Measurements from ENCODE around the gene IQCE. TPM values are rescaled to one million over a fixed set of nuclear protein-coding genes. Genes with fewer than 3 reads are reported as not detected.

IQCE gene
- polyA plus RNA-seq, 3 donors: 1.8 to 8.4 (median 3.0) TPM

GRCh38 chr7:2635810-2636701, 77.3 kb downstream of the IQCE start:
- Histone ChIP-seq H3K36me3 (replicated peaks in 1 of 2; ENCODE audit: control insufficient read depth in 1 of 2, insufficient read depth in 2 of 2, low read length in 2 of 2) (peaks cover 3 to 14% of the 10 kb centered on the region in 2 donors), H3K9ac (ENCODE audit: insufficient read depth, low read length, poor library complexity, severe bottlenecking) (peak overlapping the region; percentile 66), H3K9me3 (replicated peaks in 1 of 2; ENCODE audit: control insufficient read depth in 1 of 2, insufficient read depth in 1 of 2, low read length in 2 of 2) (no peaks in the 10 kb centered on the region), H3K4me2 (replicated peaks; ENCODE audit: extremely low read depth, low read length, poor library complexity, severe bottlenecking) (peak overlapping the region; percentile 91), H3K27me3 (ENCODE audit: control insufficient read depth in 2 of 2, insufficient read depth in 2 of 2, low read length in 2 of 2) (no peaks in the 10 kb centered on the region), H3K27ac (ENCODE audit: low read depth in 1 of 2, low read length in 2 of 2) (peak overlapping the region; percentile 92 to 95), H3K79me2 (ENCODE audit: insufficient read depth, low read length) (peaks cover 92% of the 10 kb centered on the region), H2AFZ (ENCODE audit: insufficient read depth, low read depth, low read length, poor library complexity, severe bottlenecking) (no peak overlapping the region), H3K4me1 (ENCODE audit: control insufficient read depth in 1 of 2, insufficient read depth in 2 of 2, low read length in 2 of 2) (peaks cover 80 to 82% of the 10 kb centered on the region in 2 donors), H3K4me3 (replicated peaks in 1 of 3; ENCODE audit: low read depth in 2 of 3, low read length in 3 of 3) (peak overlapping the region in 1 of 3 experiments; percentile 96), H4K20me1 (ENCODE audit: insufficient read depth, low read length) (peaks cover 56% of the 10 kb centered on the region)
- H3K27me3 Mint-ChIP-seq (ENCODE audit: low read depth in 3 of 3): peaks cover 0 to 4% (median 0%) of the 10 kb centered on the region in 3 donors
- peaks cover 58% of the 10 kb centered on the region for H3K4me1 Mint-ChIP-seq
- peak overlapping the region; percentile 78 to 96 (median 95) for H3K27ac Mint-ChIP-seq
- peaks cover 0 to 5% (median 0%) of the 10 kb centered on the region in 7 donors for H3K9me3 Mint-ChIP-seq
- TF ChIP-seq CTCF (IDR thresholded peaks at IDR 0.05): no peak
- peaks cover 26 to 34% of the 10 kb centered on the region in 2 donors for H3K36me3 Mint-ChIP-seq
- intact Hi-C loops (cut with micrococcal nuclease): no loop called here
- 75% methylated on average over 16 of the region's 22 CpGs for WGBS (ENCODE audit: insufficient coverage)
- DNase-seq: no peak
- peak overlapping the region; percentile 56 to 62 for H3K4me3 Mint-ChIP-seq

- intact Hi-C loops (cut with micrococcal nuclease): no loop called here
These were observed 78.3 kb downstream of the IQCE start for GRCh38 chr7:2637066-2637471.

More at GRCh38 chr7:2637066-2637471, 78.3 kb downstream of the IQCE start:
- H3K4me3 ChIP-seq (replicated peaks in 1 of 3; ENCODE audit: low read depth in 2 of 3, low read length in 3 of 3): peak overlapping the region in 1 of 3 experiments; percentile 96
- H3K27ac ChIP-seq (ENCODE audit: low read depth in 1 of 2, low read length in 2 of 2): peak overlapping the region; percentile 92 to 95
- peaks cover 65% of the 10 kb centered on the region for H3K4me1 Mint-ChIP-seq
- H3K4me1 ChIP-seq (ENCODE audit: control insufficient read depth in 1 of 2, insufficient read depth in 2 of 2, low read length in 2 of 2): peaks cover 86 to 88% of the 10 kb centered on the region in 2 donors
- H3K9me3 ChIP-seq (replicated peaks in 1 of 2; ENCODE audit: control insufficient read depth in 1 of 2, insufficient read depth in 1 of 2, low read length in 2 of 2): no peaks in the 10 kb centered on the region
- H3K36me3 ChIP-seq (replicated peaks in 1 of 2; ENCODE audit: control insufficient read depth in 1 of 2, insufficient read depth in 2 of 2, low read length in 2 of 2): peaks cover 3 to 14% of the 10 kb centered on the region in 2 donors
- peaks cover 100% of the 10 kb centered on the region for H3K79me2 ChIP-seq (ENCODE audit: insufficient read depth, low read length)
- H4K20me1 ChIP-seq (ENCODE audit: insufficient read depth, low read length): peaks cover 64% of the 10 kb centered on the region
- no peak overlapping the region for H2AFZ ChIP-seq (ENCODE audit: insufficient read depth, low read depth, low read length, poor library complexity, severe bottlenecking)
- peaks cover 0 to 4% (median 0%) of the 10 kb centered on the region in 3 donors for H3K27me3 Mint-ChIP-seq (ENCODE audit: low read depth in 3 of 3)
- H3K9ac ChIP-seq (ENCODE audit: insufficient read depth, low read length, poor library complexity, severe bottlenecking): peak overlapping the region; percentile 66
- H3K9me3 Mint-ChIP-seq: peaks cover 0 to 5% (median 0%) of the 10 kb centered on the region in 7 donors
- peak; percentile 15 for TF ChIP-seq CTCF (IDR thresholded peaks at IDR 0.05)
- no peaks in the 10 kb centered on the region for H3K27me3 ChIP-seq (ENCODE audit: control insufficient read depth in 2 of 2, insufficient read depth in 2 of 2, low read length in 2 of 2)
- WGBS (ENCODE audit: insufficient coverage): 69% methylated on average over 17 of the region's 17 CpGs
- DNase-seq: no peak
- peak overlapping the region; percentile 78 to 96 (median 95) for H3K27ac Mint-ChIP-seq
- H3K4me2 ChIP-seq (replicated peaks; ENCODE audit: extremely low read depth, low read length, poor library complexity, severe bottlenecking): peak overlapping the region; percentile 91
- peaks cover 26 to 35% of the 10 kb centered on the region in 2 donors for H3K36me3 Mint-ChIP-seq
- H3K4me3 Mint-ChIP-seq: peak overlapping the region; percentile 51 to 62

All from CD14-positive monocyte (primary cell).